Hepatocyte (in vitro differentiated cells): ENCODE data around the gene PKN1.

Experiments
- CTCF ChIP-seq: fragments of 200-600 bp; sonication (generic); IDR thresholded peaks from 2 replicates; pipeline ENCODE4 v1.5.1; 2016; ENCODE audit warnings: antibody characterized with exemption, mild to moderate bottlenecking; ENCODE audit not compliant: poor library complexity
- EZH2 ChIP-seq: fragments of 200-600 bp; sonication (generic); IDR thresholded peaks from 2 replicates; pipeline ENCODE4 v1.6.1; 2016; ENCODE audit warnings: antibody characterized with exemption, mild to moderate bottlenecking, borderline replicate concordance
- EZH2phosphoT487 ChIP-seq: fragments of 200-600 bp; sonication (generic); IDR thresholded peaks from one replicate; pipeline ENCODE4 v1.6.1; 2018; ENCODE audit warnings: antibody characterized with exemption, mild to moderate bottlenecking, low read depth, moderate library complexity; ENCODE audit not compliant: unreplicated experiment, severe bottlenecking

GRCh38 chr19:14480700-14481079 is 47.6 kb downstream of the PKN1 start:
- TF ChIP-seq CTCF (no peak), EZH2 (no peak), EZH2phosphoT487 (no peak)
